GM23338 (cell line): ENCODE results near the gene CASP3. TPM values are rescaled to one million over a fixed set of nuclear protein-coding genes. Genes with fewer than 3 reads are reported as not detected.
"Not testable (repeated sequence)": the region's sequence is repeated elsewhere in the genome, so short reads cannot be mapped to it uniquely, and the experiment has no call there.

ENCODE experiments used
- ATAC-seq: fragments of 200-7000 bp; cut with Tn5 transposase; 3 replicates; pipeline ENCODE4 v1.9.1; 2020
- DNase-seq: peaks from one replicate; pipeline ENCODE4 v3.0.0-alpha.2; 2015; ENCODE audit warnings: low spot score
- H2AFZ ChIP-seq: fragments of 200-600 bp; sonication (generic); 2 replicates; pipeline ENCODE4 v1.8.0; 2016; ENCODE audit warnings: antibody characterized with exemption, mild to moderate bottlenecking, moderate library complexity
- H3F3A ChIP-seq: fragments of 200-600 bp; sonication (generic); replicated peaks from 2 replicates; pipeline ENCODE4 v1.8.0; 2017; ENCODE audit warnings: antibody characterized with exemption, mixed run types, low read depth
- H3K27ac ChIP-seq: fragments of 200-600 bp; sonication (generic); 2 replicates; pipeline ENCODE4 v1.6.1; 2016; ENCODE audit warnings: low read depth
- H3K27me3 ChIP-seq: fragments of 200-600 bp; sonication (generic); 2 replicates; pipeline ENCODE4 v1.8.0; 2016; ENCODE audit warnings: mild to moderate bottlenecking, mixed run types, moderate library complexity; ENCODE audit not compliant: insufficient read depth
- H3K36me3 ChIP-seq: fragments of 200-600 bp; sonication (generic); 2 replicates; pipeline ENCODE4 v1.8.0; 2016; ENCODE audit warnings: mild to moderate bottlenecking; ENCODE audit not compliant: insufficient read depth
- H3K4me1 ChIP-seq: fragments of 200-600 bp; sonication (generic); 2 replicates; pipeline ENCODE4 v1.8.0; 2016; ENCODE audit warnings: mild to moderate bottlenecking, moderate library complexity; ENCODE audit not compliant: insufficient read depth
- H3K4me2 ChIP-seq: fragments of 200-600 bp; sonication (generic); 2 replicates; pipeline ENCODE4 v1.7.1; 2017; ENCODE audit warnings: mixed run types
- H3K4me3 ChIP-seq: fragments of 200-600 bp; sonication (generic); 2 replicates; pipeline ENCODE4 v1.6.1; 2016; ENCODE audit warnings: mixed run types
- H3K79me2 ChIP-seq: fragments of 200-600 bp; sonication (generic); replicated peaks from 2 replicates; pipeline ENCODE4 v1.8.0; 2017; ENCODE audit warnings: mild to moderate bottlenecking; ENCODE audit not compliant: insufficient read depth
- H3K9me2 ChIP-seq: fragments of 200-600 bp; sonication (generic); 2 replicates; pipeline ENCODE4 v1.8.0; 2017; ENCODE audit not compliant: insufficient read depth
- H4K20me1 ChIP-seq: fragments of 200-600 bp; sonication (generic); replicated peaks from 2 replicates; pipeline ENCODE4 v1.8.0; 2017; ENCODE audit warnings: mild to moderate bottlenecking; ENCODE audit not compliant: insufficient read depth
- H3K27ac Mint-ChIP-seq: 2 replicates; pipeline ENCODE4 v1.8.0; 2020; ENCODE audit warnings: inconsistent platforms, mild to moderate bottlenecking, moderate library complexity, mixed read lengths
- H3K27me3 Mint-ChIP-seq: 3 replicates; pipeline ENCODE4 v1.8.0; 2022; ENCODE audit warnings: low read depth, mild to moderate bottlenecking, moderate library complexity, mixed read lengths, inconsistent platforms; ENCODE audit not compliant: insufficient read depth, poor library complexity
- H3K36me3 Mint-ChIP-seq: 3 replicates; pipeline ENCODE4 v1.8.0; 2021; ENCODE audit warnings: low read depth, mild to moderate bottlenecking, inconsistent platforms, moderate library complexity, mixed read lengths
- H3K4me1 Mint-ChIP-seq: 3 replicates; pipeline ENCODE4 v1.8.0; 2020; ENCODE audit warnings: mild to moderate bottlenecking, inconsistent platforms, mixed read lengths
- H3K4me3 Mint-ChIP-seq: 3 replicates; pipeline ENCODE4 v1.8.0; 2021; ENCODE audit warnings: moderate library complexity, mild to moderate bottlenecking, inconsistent platforms, mixed read lengths
- H3K9me3 Mint-ChIP-seq: 3 replicates; pipeline ENCODE4 v1.8.0; 2020; ENCODE audit warnings: moderate library complexity, mild to moderate bottlenecking, inconsistent platforms, mixed read lengths
- CREB1 ChIP-seq: fragments of 250-450 bp; sonication (Bioruptor Pico); IDR thresholded peaks from 2 replicates; pipeline ENCODE4 v1.5.0; 2020; ENCODE audit warnings: low read depth, mild to moderate bottlenecking, moderate library complexity
- CTCF ChIP-seq, 2 experiments: fragments of 200-600 bp in 1 of 2; sonication (generic) in 1 of 2; conservative IDR thresholded peaks; 2 replicates each; pipeline versions ENCODE4 v1.5.1 to v1.6.1; 2016 to 2017; ENCODE audit warnings: antibody characterized with exemption in 2 of 2, low read depth in 2 of 2, mild to moderate bottlenecking in 2 of 2, moderate library complexity in 1 of 2
- ETS1 ChIP-seq: IDR thresholded peaks from 2 replicates; pipeline ENCODE4 v1.6.1; 2016; ENCODE audit warnings: antibody characterized with exemption
- EZH2 ChIP-seq: fragments of 200-600 bp; sonication (generic); IDR thresholded peaks from one replicate; pipeline ENCODE4 v1.8.0; 2017; ENCODE audit warnings: antibody characterized with exemption, mild to moderate bottlenecking, low read depth; ENCODE audit not compliant: unreplicated experiment
- NANOG ChIP-seq: IDR thresholded peaks from 2 replicates; pipeline ENCODE4 v1.6.1; 2016; ENCODE audit warnings: antibody characterized with exemption, borderline replicate concordance
- STAT1 ChIP-seq: IDR thresholded peaks from one replicate; pipeline ENCODE4 v1.6.1; 2016; ENCODE audit warnings: antibody characterized with exemption; ENCODE audit not compliant: unreplicated experiment
- ZNF114 ChIP-seq: fragments of 250-450 bp; sonication (Bioruptor Pico); IDR thresholded peaks from 2 replicates; pipeline ENCODE4 v1.5.0; 2020; ENCODE audit warnings: mild to moderate bottlenecking, moderate library complexity
- ZNF462 ChIP-seq: fragments of 250-450 bp; sonication (Bioruptor Pico); IDR thresholded peaks from 2 replicates; pipeline ENCODE4 v1.5.0; 2020; ENCODE audit warnings: mild to moderate bottlenecking, moderate library complexity
- polyA plus RNA-seq: library from polyadenylated mRNA; unstranded; fragments of >200 nt; fragmentation: Nextera tagmentation; extraction: Ambion mirVana; gene quantifications from 2 replicates; pipeline ENCODE4 v1.2.1, GENCODE V29; 2016
- total RNA-seq: library from RNA; depleted of rRNA; stranded (reverse); fragments of >200 nt; shearing (Covaris generic); gene quantifications from 2 replicates; pipeline ENCODE4 v1.2.3, GENCODE V29; 2014

The CASP3 gene
- total and polyA plus RNA-seq, 2 experiments from 2014 or later = 50.5 to 84.4 TPM

- TF ChIP-seq ZNF462 (CRISPR knock-in tag) (no peak), ETS1 (no peak), STAT1 (no peak), ZNF114 (CRISPR knock-in tag) (no peak), CREB1 (CRISPR knock-in tag) (no peak), CTCF (conservative IDR thresholded peaks at IDR 0.05; ENCODE audit: low read depth in 2 of 2) (no peak), NANOG (no peak), EZH2 (no peak)
Observed at GRCh38 chr4:184593461-184593860, 55.8 kb downstream of the CASP3 start (continued).

GRCh38 chr4:184591747-184592270 lies 57.4 kb downstream of the CASP3 start:
- DNase-seq, H3K4me2 ChIP-seq, H3K9me2 ChIP-seq, H3K4me1 Mint-ChIP-seq, H3K27me3 ChIP-seq, H4K20me1 ChIP-seq, H3K27ac ChIP-seq, H3K4me3 Mint-ChIP-seq, H3K4me1 ChIP-seq, H3K79me2 ChIP-seq, H3K27me3 Mint-ChIP-seq, H3K36me3 Mint-ChIP-seq, H3K27ac Mint-ChIP-seq, H3K4me3 ChIP-seq, H2AFZ ChIP-seq, ATAC-seq, H3K9me3 Mint-ChIP-seq, H3K36me3 ChIP-seq, H3F3A ChIP-seq: not testable (repeated sequence)
